Loucy (cell line): ENCODE measurements around the gene PPIA.

ENCODE experiments used
- EZH2phosphoT487 ChIP-seq: fragments of 200-600 bp; IDR thresholded peaks from 2 replicates; pipeline ENCODE4 v1.6.1; 2018; ENCODE audit warnings: antibody characterized with exemption, mild to moderate bottlenecking, moderate library complexity, borderline replicate concordance
- TF ChIP-seq, protein P1 (sequence below): fragments of 200-600 bp; sonication (generic); conservative IDR thresholded peaks from 2 replicates; pipeline ENCODE4 v1.5.1; 2014; ENCODE audit warnings: mild to moderate bottlenecking, antibody characterized with exemption, low read length

DNA sequence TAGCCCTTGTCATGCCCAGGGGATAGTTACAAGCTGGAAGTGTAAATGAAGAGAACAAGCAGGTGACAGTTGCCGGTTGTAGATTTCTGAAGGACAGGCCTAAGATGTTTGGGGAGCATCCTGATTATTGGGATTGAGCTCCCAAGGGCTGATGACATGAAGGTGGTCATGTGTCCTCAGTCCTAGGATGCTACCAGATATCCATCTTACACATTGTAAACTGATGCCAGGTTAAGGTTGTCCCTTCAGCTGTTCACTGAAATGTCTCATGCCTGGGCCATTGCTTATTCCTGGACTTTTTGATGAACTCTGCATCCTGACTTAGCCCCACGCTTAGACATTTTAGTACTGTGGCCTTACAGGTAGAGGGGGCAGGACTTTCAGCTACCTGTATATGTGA is 46.5 kb upstream of the PPIA start:
- TF ChIP-seq, protein P1, sequence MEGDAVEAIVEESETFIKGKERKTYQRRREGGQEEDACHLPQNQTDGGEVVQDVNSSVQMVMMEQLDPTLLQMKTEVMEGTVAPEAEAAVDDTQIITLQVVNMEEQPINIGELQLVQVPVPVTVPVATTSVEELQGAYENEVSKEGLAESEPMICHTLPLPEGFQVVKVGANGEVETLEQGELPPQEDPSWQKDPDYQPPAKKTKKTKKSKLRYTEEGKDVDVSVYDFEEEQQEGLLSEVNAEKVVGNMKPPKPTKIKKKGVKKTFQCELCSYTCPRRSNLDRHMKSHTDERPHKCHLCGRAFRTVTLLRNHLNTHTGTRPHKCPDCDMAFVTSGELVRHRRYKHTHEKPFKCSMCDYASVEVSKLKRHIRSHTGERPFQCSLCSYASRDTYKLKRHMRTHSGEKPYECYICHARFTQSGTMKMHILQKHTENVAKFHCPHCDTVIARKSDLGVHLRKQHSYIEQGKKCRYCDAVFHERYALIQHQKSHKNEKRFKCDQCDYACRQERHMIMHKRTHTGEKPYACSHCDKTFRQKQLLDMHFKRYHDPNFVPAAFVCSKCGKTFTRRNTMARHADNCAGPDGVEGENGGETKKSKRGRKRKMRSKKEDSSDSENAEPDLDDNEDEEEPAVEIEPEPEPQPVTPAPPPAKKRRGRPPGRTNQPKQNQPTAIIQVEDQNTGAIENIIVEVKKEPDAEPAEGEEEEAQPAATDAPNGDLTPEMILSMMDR: no peak
- TF ChIP-seq EZH2phosphoT487: no peak
